HepG2 (cell line): ENCODE measurements around the gene PCDHGA10.

Experiments
- EHMT2 ChIP-seq: fragments of 200-600 bp; sonication (generic); IDR thresholded peaks from 2 replicates; pipeline ENCODE4 v1.7.0; 2017; ENCODE audit warnings: antibody characterized with exemption, low read depth, low read length, borderline replicate concordance
- MTF1 ChIP-seq: sonication (generic); formaldehyde crosslinking; IDR thresholded peaks from 2 replicates; pipeline ENCODE4 v1.5.0; 2020; ENCODE audit warnings: missing genetic modification reagents
- RBM22 ChIP-seq: fragments of 200-400 bp; formaldehyde crosslinking; optimal IDR thresholded peaks from 2 replicates; pipeline ENCODE3; 2017; ENCODE audit warnings: mild to moderate bottlenecking, low read length, moderate library complexity
- SP4 ChIP-seq: sonication (generic); formaldehyde crosslinking; IDR thresholded peaks from 2 replicates; pipeline ENCODE4 v1.8.1; 2023; ENCODE audit warnings: mild to moderate bottlenecking, missing genetic modification reagents
- ZNF367 ChIP-seq: sonication (generic); formaldehyde crosslinking; IDR thresholded peaks from 2 replicates; pipeline ENCODE4 v1.4.0; 2020; ENCODE audit warnings: missing genetic modification reagents, borderline replicate concordance
- ZNF788 ChIP-seq: sonication (generic); formaldehyde crosslinking; IDR thresholded peaks from 2 replicates; pipeline ENCODE4 v1.5.0; 2020; ENCODE audit warnings: mild to moderate bottlenecking, missing genetic modification reagents, borderline replicate concordance
- TF ChIP-seq, protein P1 (sequence below): sonication (generic); formaldehyde crosslinking; IDR thresholded peaks from 2 replicates; pipeline ENCODE4 v1.8.1; 2023; ENCODE audit warnings: mild to moderate bottlenecking, missing genetic modification reagents
- TF ChIP-seq, protein P2 (sequence below): sonication (generic); formaldehyde crosslinking; IDR thresholded peaks from 2 replicates; pipeline ENCODE4 v1.5.0; 2020; ENCODE audit warnings: missing genetic modification reagents
- TF ChIP-seq, protein P3 (sequence below): sonication (generic); formaldehyde crosslinking; IDR thresholded peaks from 2 replicates; pipeline ENCODE4 v1.4.0; 2020; ENCODE audit warnings: missing genetic modification reagents
- TF ChIP-seq, protein P4 (sequence below), 2 experiments: IDR thresholded peaks; 2 replicates each; pipeline ENCODE4 v1.6.1; 2011 to 2012; ENCODE audit warnings: low read length in 2 of 2, borderline replicate concordance in 1 of 2, low read depth in 1 of 2, mild to moderate bottlenecking in 1 of 2, moderate library complexity in 1 of 2
- TF ChIP-seq, protein P5 (sequence below): sonication (generic); formaldehyde crosslinking; conservative IDR thresholded peaks from 2 replicates; pipeline ENCODE4 v1.8.0; 2022; ENCODE audit warnings: mild to moderate bottlenecking, moderate library complexity, missing genetic modification reagents
- TF ChIP-seq, protein P6 (sequence below): sonication (generic); formaldehyde crosslinking; IDR thresholded peaks from 2 replicates; pipeline ENCODE4 v1.5.0; 2020; ENCODE audit warnings: mild to moderate bottlenecking, missing genetic modification reagents, moderate library complexity
- TF ChIP-seq, protein P7 (sequence below): fragments of 450-650 bp; IDR thresholded peaks from 2 replicates; pipeline ENCODE4 v1.6.1; 2017; ENCODE audit warnings: mild to moderate bottlenecking
- TF ChIP-seq, protein P8 (sequence below): sonication (generic); formaldehyde crosslinking; IDR thresholded peaks from 2 replicates; pipeline ENCODE4 v1.9.0; 2022; ENCODE audit warnings: missing genetic modification reagents, mild to moderate bottlenecking, borderline replicate concordance

DNA sequence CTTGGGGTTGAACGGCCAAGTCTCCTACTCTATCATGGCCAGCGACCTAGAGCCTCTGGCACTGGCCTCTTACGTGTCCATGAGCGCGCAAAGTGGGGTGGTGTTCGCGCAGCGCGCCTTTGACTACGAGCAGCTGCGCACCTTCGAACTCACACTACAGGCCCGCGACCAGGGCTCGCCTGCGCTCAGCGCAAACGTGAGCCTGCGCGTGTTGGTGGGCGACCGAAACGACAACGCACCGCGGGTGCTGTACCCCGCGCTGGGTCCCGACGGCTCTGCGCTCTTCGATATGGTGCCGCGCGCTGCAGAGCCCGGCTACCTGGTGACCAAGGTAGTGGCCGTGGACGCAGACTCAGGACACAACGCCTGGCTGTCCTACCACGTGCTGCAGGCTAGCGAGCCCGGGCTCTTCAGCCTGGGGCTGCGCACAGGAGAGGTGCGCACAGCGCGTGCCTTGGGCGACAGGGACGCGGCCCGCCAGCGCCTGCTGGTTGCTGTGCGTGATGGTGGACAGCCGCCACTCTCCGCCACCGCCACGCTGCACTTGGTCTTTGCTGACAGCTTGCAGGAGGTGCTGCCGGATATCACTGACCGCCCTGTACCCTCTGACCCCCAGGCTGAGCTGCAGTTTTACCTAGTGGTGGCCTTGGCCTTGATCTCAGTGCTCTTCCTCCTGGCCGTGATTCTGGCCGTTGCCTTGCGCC lies 13.1 kb upstream of the PCDHGA10 start:
- TF ChIP-seq, protein P1, sequence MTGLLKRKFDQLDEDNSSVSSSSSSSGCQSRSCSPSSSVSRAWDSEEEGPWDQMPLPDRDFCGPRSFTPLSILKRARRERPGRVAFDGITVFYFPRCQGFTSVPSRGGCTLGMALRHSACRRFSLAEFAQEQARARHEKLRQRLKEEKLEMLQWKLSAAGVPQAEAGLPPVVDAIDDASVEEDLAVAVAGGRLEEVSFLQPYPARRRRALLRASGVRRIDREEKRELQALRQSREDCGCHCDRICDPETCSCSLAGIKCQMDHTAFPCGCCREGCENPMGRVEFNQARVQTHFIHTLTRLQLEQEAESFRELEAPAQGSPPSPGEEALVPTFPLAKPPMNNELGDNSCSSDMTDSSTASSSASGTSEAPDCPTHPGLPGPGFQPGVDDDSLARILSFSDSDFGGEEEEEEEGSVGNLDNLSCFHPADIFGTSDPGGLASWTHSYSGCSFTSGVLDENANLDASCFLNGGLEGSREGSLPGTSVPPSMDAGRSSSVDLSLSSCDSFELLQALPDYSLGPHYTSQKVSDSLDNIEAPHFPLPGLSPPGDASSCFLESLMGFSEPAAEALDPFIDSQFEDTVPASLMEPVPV: no peak
- TF ChIP-seq RBM22 (no peak), MTF1 (CRISPR knock-in tag) (no peak), SP4 (CRISPR knock-in tag) (no peak), EHMT2 (no peak), ZNF367 (CRISPR knock-in tag) (no peak), ZNF788 (CRISPR knock-in tag) (no peak)
- TF ChIP-seq, protein P2, sequence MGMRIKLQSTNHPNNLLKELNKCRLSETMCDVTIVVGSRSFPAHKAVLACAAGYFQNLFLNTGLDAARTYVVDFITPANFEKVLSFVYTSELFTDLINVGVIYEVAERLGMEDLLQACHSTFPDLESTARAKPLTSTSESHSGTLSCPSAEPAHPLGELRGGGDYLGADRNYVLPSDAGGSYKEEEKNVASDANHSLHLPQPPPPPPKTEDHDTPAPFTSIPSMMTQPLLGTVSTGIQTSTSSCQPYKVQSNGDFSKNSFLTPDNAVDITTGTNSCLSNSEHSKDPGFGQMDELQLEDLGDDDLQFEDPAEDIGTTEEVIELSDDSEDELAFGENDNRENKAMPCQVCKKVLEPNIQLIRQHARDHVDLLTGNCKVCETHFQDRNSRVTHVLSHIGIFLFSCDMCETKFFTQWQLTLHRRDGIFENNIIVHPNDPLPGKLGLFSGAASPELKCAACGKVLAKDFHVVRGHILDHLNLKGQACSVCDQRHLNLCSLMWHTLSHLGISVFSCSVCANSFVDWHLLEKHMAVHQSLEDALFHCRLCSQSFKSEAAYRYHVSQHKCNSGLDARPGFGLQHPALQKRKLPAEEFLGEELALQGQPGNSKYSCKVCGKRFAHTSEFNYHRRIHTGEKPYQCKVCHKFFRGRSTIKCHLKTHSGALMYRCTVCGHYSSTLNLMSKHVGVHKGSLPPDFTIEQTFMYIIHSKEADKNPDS: no peak
- TF ChIP-seq, protein P3, sequence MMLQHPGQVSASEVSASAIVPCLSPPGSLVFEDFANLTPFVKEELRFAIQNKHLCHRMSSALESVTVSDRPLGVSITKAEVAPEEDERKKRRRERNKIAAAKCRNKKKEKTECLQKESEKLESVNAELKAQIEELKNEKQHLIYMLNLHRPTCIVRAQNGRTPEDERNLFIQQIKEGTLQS: no peak
- TF ChIP-seq, protein P4, sequence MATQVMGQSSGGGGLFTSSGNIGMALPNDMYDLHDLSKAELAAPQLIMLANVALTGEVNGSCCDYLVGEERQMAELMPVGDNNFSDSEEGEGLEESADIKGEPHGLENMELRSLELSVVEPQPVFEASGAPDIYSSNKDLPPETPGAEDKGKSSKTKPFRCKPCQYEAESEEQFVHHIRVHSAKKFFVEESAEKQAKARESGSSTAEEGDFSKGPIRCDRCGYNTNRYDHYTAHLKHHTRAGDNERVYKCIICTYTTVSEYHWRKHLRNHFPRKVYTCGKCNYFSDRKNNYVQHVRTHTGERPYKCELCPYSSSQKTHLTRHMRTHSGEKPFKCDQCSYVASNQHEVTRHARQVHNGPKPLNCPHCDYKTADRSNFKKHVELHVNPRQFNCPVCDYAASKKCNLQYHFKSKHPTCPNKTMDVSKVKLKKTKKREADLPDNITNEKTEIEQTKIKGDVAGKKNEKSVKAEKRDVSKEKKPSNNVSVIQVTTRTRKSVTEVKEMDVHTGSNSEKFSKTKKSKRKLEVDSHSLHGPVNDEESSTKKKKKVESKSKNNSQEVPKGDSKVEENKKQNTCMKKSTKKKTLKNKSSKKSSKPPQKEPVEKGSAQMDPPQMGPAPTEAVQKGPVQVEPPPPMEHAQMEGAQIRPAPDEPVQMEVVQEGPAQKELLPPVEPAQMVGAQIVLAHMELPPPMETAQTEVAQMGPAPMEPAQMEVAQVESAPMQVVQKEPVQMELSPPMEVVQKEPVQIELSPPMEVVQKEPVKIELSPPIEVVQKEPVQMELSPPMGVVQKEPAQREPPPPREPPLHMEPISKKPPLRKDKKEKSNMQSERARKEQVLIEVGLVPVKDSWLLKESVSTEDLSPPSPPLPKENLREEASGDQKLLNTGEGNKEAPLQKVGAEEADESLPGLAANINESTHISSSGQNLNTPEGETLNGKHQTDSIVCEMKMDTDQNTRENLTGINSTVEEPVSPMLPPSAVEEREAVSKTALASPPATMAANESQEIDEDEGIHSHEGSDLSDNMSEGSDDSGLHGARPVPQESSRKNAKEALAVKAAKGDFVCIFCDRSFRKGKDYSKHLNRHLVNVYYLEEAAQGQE (IDR thresholded peaks at IDR 0.05; ENCODE audit: borderline replicate concordance in 1 of 2, low read depth in 1 of 2, low read length in 2 of 2): no peak
- TF ChIP-seq, protein P5, sequence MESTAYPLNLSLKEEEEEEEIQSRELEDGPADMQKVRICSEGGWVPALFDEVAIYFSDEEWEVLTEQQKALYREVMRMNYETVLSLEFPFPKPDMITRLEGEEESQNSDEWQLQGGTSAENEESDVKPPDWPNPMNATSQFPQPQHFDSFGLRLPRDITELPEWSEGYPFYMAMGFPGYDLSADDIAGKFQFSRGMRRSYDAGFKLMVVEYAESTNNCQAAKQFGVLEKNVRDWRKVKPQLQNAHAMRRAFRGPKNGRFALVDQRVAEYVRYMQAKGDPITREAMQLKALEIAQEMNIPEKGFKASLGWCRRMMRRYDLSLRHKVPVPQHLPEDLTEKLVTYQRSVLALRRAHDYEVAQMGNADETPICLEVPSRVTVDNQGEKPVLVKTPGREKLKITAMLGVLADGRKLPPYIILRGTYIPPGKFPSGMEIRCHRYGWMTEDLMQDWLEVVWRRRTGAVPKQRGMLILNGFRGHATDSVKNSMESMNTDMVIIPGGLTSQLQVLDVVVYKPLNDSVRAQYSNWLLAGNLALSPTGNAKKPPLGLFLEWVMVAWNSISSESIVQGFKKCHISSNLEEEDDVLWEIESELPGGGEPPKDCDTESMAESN (CRISPR knock-in tag): no peak
- TF ChIP-seq, protein P6, sequence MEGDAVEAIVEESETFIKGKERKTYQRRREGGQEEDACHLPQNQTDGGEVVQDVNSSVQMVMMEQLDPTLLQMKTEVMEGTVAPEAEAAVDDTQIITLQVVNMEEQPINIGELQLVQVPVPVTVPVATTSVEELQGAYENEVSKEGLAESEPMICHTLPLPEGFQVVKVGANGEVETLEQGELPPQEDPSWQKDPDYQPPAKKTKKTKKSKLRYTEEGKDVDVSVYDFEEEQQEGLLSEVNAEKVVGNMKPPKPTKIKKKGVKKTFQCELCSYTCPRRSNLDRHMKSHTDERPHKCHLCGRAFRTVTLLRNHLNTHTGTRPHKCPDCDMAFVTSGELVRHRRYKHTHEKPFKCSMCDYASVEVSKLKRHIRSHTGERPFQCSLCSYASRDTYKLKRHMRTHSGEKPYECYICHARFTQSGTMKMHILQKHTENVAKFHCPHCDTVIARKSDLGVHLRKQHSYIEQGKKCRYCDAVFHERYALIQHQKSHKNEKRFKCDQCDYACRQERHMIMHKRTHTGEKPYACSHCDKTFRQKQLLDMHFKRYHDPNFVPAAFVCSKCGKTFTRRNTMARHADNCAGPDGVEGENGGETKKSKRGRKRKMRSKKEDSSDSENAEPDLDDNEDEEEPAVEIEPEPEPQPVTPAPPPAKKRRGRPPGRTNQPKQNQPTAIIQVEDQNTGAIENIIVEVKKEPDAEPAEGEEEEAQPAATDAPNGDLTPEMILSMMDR: no peak
- TF ChIP-seq, protein P7, sequence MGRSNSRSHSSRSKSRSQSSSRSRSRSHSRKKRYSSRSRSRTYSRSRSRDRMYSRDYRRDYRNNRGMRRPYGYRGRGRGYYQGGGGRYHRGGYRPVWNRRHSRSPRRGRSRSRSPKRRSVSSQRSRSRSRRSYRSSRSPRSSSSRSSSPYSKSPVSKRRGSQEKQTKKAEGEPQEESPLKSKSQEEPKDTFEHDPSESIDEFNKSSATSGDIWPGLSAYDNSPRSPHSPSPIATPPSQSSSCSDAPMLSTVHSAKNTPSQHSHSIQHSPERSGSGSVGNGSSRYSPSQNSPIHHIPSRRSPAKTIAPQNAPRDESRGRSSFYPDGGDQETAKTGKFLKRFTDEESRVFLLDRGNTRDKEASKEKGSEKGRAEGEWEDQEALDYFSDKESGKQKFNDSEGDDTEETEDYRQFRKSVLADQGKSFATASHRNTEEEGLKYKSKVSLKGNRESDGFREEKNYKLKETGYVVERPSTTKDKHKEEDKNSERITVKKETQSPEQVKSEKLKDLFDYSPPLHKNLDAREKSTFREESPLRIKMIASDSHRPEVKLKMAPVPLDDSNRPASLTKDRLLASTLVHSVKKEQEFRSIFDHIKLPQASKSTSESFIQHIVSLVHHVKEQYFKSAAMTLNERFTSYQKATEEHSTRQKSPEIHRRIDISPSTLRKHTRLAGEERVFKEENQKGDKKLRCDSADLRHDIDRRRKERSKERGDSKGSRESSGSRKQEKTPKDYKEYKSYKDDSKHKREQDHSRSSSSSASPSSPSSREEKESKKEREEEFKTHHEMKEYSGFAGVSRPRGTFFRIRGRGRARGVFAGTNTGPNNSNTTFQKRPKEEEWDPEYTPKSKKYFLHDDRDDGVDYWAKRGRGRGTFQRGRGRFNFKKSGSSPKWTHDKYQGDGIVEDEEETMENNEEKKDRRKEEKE: no peak
- TF ChIP-seq, protein P8, sequence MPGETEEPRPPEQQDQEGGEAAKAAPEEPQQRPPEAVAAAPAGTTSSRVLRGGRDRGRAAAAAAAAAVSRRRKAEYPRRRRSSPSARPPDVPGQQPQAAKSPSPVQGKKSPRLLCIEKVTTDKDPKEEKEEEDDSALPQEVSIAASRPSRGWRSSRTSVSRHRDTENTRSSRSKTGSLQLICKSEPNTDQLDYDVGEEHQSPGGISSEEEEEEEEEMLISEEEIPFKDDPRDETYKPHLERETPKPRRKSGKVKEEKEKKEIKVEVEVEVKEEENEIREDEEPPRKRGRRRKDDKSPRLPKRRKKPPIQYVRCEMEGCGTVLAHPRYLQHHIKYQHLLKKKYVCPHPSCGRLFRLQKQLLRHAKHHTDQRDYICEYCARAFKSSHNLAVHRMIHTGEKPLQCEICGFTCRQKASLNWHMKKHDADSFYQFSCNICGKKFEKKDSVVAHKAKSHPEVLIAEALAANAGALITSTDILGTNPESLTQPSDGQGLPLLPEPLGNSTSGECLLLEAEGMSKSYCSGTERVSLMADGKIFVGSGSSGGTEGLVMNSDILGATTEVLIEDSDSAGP (CRISPR knock-in tag): no peak
